ENCODE results near the gene DCC.

DNA sequence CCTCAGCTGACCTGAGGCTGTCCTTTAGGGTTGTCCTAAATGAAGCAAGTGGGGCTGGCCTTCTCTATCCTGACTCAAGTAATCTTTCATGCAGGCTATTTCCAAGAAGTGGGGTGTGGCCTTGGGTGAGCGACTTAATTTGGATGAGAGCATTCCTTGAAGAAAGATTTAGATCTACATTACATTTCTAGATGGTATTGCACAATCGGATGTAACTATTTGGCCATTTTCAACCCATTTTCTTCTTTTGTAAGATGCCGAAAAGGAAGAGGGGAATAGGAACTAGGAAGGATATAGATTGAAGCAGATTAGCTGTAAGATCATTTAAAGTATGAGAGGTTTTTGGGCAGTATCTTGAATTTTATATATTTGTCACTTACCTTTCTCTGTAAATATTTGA is 1138.2 kb downstream of the DCC start:
- TF ChIP-seq MXD4 (CRISPR knock-in tag; IDR thresholded peaks at IDR 0.05; ENCODE audit: borderline replicate concordance) (no peak), E2F1 (CRISPR knock-in tag; IDR thresholded peaks at IDR 0.05) (no peak)
- TF ChIP-seq, protein P1, sequence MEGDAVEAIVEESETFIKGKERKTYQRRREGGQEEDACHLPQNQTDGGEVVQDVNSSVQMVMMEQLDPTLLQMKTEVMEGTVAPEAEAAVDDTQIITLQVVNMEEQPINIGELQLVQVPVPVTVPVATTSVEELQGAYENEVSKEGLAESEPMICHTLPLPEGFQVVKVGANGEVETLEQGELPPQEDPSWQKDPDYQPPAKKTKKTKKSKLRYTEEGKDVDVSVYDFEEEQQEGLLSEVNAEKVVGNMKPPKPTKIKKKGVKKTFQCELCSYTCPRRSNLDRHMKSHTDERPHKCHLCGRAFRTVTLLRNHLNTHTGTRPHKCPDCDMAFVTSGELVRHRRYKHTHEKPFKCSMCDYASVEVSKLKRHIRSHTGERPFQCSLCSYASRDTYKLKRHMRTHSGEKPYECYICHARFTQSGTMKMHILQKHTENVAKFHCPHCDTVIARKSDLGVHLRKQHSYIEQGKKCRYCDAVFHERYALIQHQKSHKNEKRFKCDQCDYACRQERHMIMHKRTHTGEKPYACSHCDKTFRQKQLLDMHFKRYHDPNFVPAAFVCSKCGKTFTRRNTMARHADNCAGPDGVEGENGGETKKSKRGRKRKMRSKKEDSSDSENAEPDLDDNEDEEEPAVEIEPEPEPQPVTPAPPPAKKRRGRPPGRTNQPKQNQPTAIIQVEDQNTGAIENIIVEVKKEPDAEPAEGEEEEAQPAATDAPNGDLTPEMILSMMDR (IDR thresholded peaks at IDR 0.05): no peak
- TF ChIP-seq, protein P2, sequence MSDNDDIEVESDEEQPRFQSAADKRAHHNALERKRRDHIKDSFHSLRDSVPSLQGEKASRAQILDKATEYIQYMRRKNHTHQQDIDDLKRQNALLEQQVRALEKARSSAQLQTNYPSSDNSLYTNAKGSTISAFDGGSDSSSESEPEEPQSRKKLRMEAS (CRISPR knock-in tag; IDR thresholded peaks at IDR 0.05): no peak
- TF ChIP-seq, protein P3, sequence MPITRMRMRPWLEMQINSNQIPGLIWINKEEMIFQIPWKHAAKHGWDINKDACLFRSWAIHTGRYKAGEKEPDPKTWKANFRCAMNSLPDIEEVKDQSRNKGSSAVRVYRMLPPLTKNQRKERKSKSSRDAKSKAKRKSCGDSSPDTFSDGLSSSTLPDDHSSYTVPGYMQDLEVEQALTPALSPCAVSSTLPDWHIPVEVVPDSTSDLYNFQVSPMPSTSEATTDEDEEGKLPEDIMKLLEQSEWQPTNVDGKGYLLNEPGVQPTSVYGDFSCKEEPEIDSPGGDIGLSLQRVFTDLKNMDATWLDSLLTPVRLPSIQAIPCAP (CRISPR knock-in tag; IDR thresholded peaks at IDR 0.05): no peak
